Activated CD4-positive, alpha-beta T cell treated with anti-CD3 and anti-CD28 coated beads, Interleukin-2, amount 10 ng/mL, durations not matched to agents 7 days and 5 days (primary cell): ENCODE data around the gene CCDC188. TPM values are rescaled to one million over a fixed set of nuclear protein-coding genes. Genes with fewer than 3 reads are reported as not detected.
A peak's percentile ranks its signal among the peaks of the same experiment; 100 is the strongest.

Experiments
- CTCF ChIA-PET: fragments of 350-600 bp; sonication (Branson Sonifier 250); formaldehyde crosslinking; loops from one replicate; lab custom pipeline; 2021; ENCODE audit warnings: antibody characterized with exemption; lab: Charles Lee
- POLR2A ChIA-PET: fragments of 350-600 bp; sonication (Branson Sonifier 250); formaldehyde crosslinking; loops from one replicate; lab custom pipeline; 2021; ENCODE audit warnings: antibody characterized with exemption; lab: Charles Lee
- DNase-seq: peaks from one replicate; pipeline ENCODE4 v3.0.0-alpha.2; 2020
- H3K27ac Mint-ChIP-seq: one replicate; pipeline ENCODE4 v1.8.0; 2021; ENCODE audit warnings: mild to moderate bottlenecking, moderate library complexity, mixed read lengths
- H3K27me3 Mint-ChIP-seq: one replicate; pipeline ENCODE4 v1.8.0; 2021; ENCODE audit warnings: mixed read lengths
- H3K36me3 Mint-ChIP-seq: one replicate; pipeline ENCODE4 v1.8.0; 2021; ENCODE audit warnings: low read depth, mixed read lengths
- H3K4me1 Mint-ChIP-seq: one replicate; pipeline ENCODE4 v1.8.0; 2021; ENCODE audit warnings: mixed read lengths
- H3K4me3 Mint-ChIP-seq: one replicate; pipeline ENCODE4 v1.8.0; 2021; ENCODE audit warnings: mild to moderate bottlenecking, moderate library complexity, mixed read lengths
- H3K9me3 Mint-ChIP-seq: one replicate; pipeline ENCODE4 v1.8.0; 2021; ENCODE audit warnings: mixed read lengths
- total RNA-seq, 2 experiments: library from RNA; stranded (reverse); gene quantifications; one replicate each; pipeline ENCODE4 v1.2.3, GENCODE V29; 2021

CCDC188 gene
- total RNA-seq, 2 experiments from 2014 or later: 0.12 to 0.23 TPM

- ChIA-PET CTCF (interaction anchor here (1.2 to 1.7 kb wide), 5 partner anchors 10 to 164 kb away, joined by 3 to 8 read pairs (median 4); no protein-coding TSS in a partner anchor), POLR2A (no interaction called here)
- H3K36me3 Mint-ChIP-seq: peaks cover 7% of the 10 kb centered on the region
- no peaks in the 10 kb centered on the region for H3K9me3 Mint-ChIP-seq
- DNase-seq: no peak
- no peak overlapping the region for H3K4me3 Mint-ChIP-seq
- H3K27ac Mint-ChIP-seq: no peak overlapping the region
- H3K4me1 Mint-ChIP-seq: peaks cover 18% of the 10 kb centered on the region
- no peaks in the 10 kb centered on the region for H3K27me3 Mint-ChIP-seq
These were observed 21.2 kb downstream of the CCDC188 start for GRCh38 chr22:20129747-20130014.

GRCh38 chr22:20128902-20129746 is 21.7 kb downstream of the CCDC188 start:
- DNase-seq: peak; percentile 63
- Mint-ChIP-seq H3K36me3 (peaks cover 7% of the 10 kb centered on the region), H3K9me3 (no peaks in the 10 kb centered on the region), H3K27ac (no peak overlapping the region), H3K4me1 (peaks cover 18% of the 10 kb centered on the region), H3K4me3 (no peak overlapping the region), H3K27me3 (no peaks in the 10 kb centered on the region)
- POLR2A ChIA-PET: no interaction called here
- CTCF ChIA-PET: interaction anchor here (1.2 to 1.7 kb wide), 6 partner anchors 9 to 163 kb away, joined by 3 to 8 read pairs (median 4); no protein-coding TSS in a partner anchor

- no peaks in the 10 kb centered on the region for H3K9me3 Mint-ChIP-seq
- POLR2A ChIA-PET: no interaction called here
- DNase-seq: no peak
- peaks cover 10% of the 10 kb centered on the region for H3K36me3 Mint-ChIP-seq
- H3K27ac Mint-ChIP-seq: peak overlapping the region; percentile 10
- CTCF ChIA-PET: interaction anchor here (1.2 to 1.7 kb wide), 4 partner anchors 9 to 43 kb away, joined by 3 to 8 read pairs (median 4); no protein-coding TSS in a partner anchor
- no peak overlapping the region for H3K4me3 Mint-ChIP-seq
- peaks cover 16% of the 10 kb centered on the region for H3K4me1 Mint-ChIP-seq
- H3K27me3 Mint-ChIP-seq: no peaks in the 10 kb centered on the region
These were observed 22.3 kb downstream of the CCDC188 start for GRCh38 chr22:20128619-20128901.

- H3K36me3 Mint-ChIP-seq: peaks cover 10% of the 10 kb centered on the region
- POLR2A ChIA-PET: no interaction called here
- no peaks in the 10 kb centered on the region for H3K27me3 Mint-ChIP-seq
- H3K4me1 Mint-ChIP-seq: peaks cover 12% of the 10 kb centered on the region
- H3K27ac Mint-ChIP-seq: peak overlapping the region; percentile 10
- no peak overlapping the region for H3K4me3 Mint-ChIP-seq
- CTCF ChIA-PET: interaction anchor here (1.6 to 1.7 kb wide), 2 partner anchors 8 to 29 kb away, joined by 3 to 8 read pairs; no protein-coding TSS in a partner anchor
- H3K9me3 Mint-ChIP-seq: no peaks in the 10 kb centered on the region
- DNase-seq: no peak
These were observed 22.8 kb downstream of the CCDC188 start for GRCh38 chr22:20127869-20128618.

- Mint-ChIP-seq H3K4me3 (no peak overlapping the region), H3K4me1 (peaks cover 10% of the 10 kb centered on the region), H3K27ac (no peak overlapping the region), H3K9me3 (no peaks in the 10 kb centered on the region), H3K36me3 (peaks cover 11% of the 10 kb centered on the region), H3K27me3 (no peaks in the 10 kb centered on the region)
- no peak for DNase-seq
- CTCF ChIA-PET: interaction anchor here (1.0 to 1.6 kb wide), 2 partner anchors 30 to 174 kb away, joined by 3 read pairs; no protein-coding TSS in a partner anchor
- POLR2A ChIA-PET: no interaction called here
These were observed 23.5 kb downstream of the CCDC188 start for GRCh38 chr22:20127318-20127868.

GRCh38 chr22:20126284-20127029 is 24.4 kb downstream of the CCDC188 start:
- Mint-ChIP-seq H3K4me3 (no peak overlapping the region), H3K36me3 (peaks cover 18% of the 10 kb centered on the region), H3K4me1 (peaks cover 18% of the 10 kb centered on the region), H3K27ac (no peak overlapping the region), H3K9me3 (no peaks in the 10 kb centered on the region), H3K27me3 (no peaks in the 10 kb centered on the region)
- ChIA-PET POLR2A (no interaction called here), CTCF (interaction anchor here (1.0 kb wide), 1 partner anchor 173 kb away, joined by 3 read pairs; no protein-coding TSS in a partner anchor)
- no peak for DNase-seq

GRCh38 chr22:20125201-20126174 is 25.4 kb downstream of the CCDC188 start:
- no peaks in the 10 kb centered on the region for H3K27me3 Mint-ChIP-seq
- DNase-seq: no peak
- CTCF ChIA-PET: no interaction called here
- no peak overlapping the region for H3K4me3 Mint-ChIP-seq
- POLR2A ChIA-PET: no interaction called here
- peaks cover 19% of the 10 kb centered on the region for H3K4me1 Mint-ChIP-seq
- peaks cover 21% of the 10 kb centered on the region for H3K36me3 Mint-ChIP-seq
- H3K27ac Mint-ChIP-seq: no peak overlapping the region
- H3K9me3 Mint-ChIP-seq: no peaks in the 10 kb centered on the region

GRCh38 chr22:20124083-20124787 is 26.6 kb downstream of the CCDC188 start:
- Mint-ChIP-seq H3K4me3 (no peak overlapping the region), H3K36me3 (peaks cover 32% of the 10 kb centered on the region), H3K9me3 (no peaks in the 10 kb centered on the region), H3K4me1 (peaks cover 25% of the 10 kb centered on the region), H3K27ac (no peak overlapping the region), H3K27me3 (no peaks in the 10 kb centered on the region)
- no peak for DNase-seq
- CTCF ChIA-PET: interaction anchor here (0.5 to 0.8 kb wide), 2 partner anchors 73 to 154 kb away, joined by 3 to 4 read pairs; no protein-coding TSS in a partner anchor
- POLR2A ChIA-PET: no interaction called here

- H3K36me3 Mint-ChIP-seq: peaks cover 37% of the 10 kb centered on the region
These were observed 27.3 kb downstream of the CCDC188 start for GRCh38 chr22:20123366-20124082.

GRCh38 chr22:20121856-20122415 is 28.9 kb downstream of the CCDC188 start:
- Mint-ChIP-seq H3K36me3 (peaks cover 39% of the 10 kb centered on the region), H3K4me1 (peaks cover 30% of the 10 kb centered on the region), H3K27me3 (no peaks in the 10 kb centered on the region), H3K27ac (peak overlapping the region; percentile 31), H3K9me3 (no peaks in the 10 kb centered on the region), H3K4me3 (no peak overlapping the region)
- ChIA-PET CTCF (interaction anchor here (0.6 kb wide), 1 partner anchor 647 kb away, joined by 4 read pairs; no protein-coding TSS in a partner anchor), POLR2A (no interaction called here)
- no peak for DNase-seq

More at GRCh38 chr22:20123366-20124082, 27.3 kb downstream of the CCDC188 start:
- peaks cover 29% of the 10 kb centered on the region for H3K4me1 Mint-ChIP-seq
- no peak for DNase-seq
- H3K4me3 Mint-ChIP-seq: no peak overlapping the region
- POLR2A ChIA-PET: no interaction called here
- H3K27ac Mint-ChIP-seq: no peak overlapping the region
- H3K27me3 Mint-ChIP-seq: no peaks in the 10 kb centered on the region
- CTCF ChIA-PET: interaction anchor here (0.5 to 0.8 kb wide), 2 partner anchors 73 to 153 kb away, joined by 3 to 4 read pairs; no protein-coding TSS in a partner anchor
- no peaks in the 10 kb centered on the region for H3K9me3 Mint-ChIP-seq
